Naive thymus-derived CD8-positive, alpha-beta T cell (primary cell): ENCODE results near the gene SLC44A5. TPM values are rescaled to one million over a fixed set of nuclear protein-coding genes. Genes with fewer than 3 reads are reported as not detected.

Experiments used
- ATAC-seq, 2 donors: fragments of 150-1000 bp; cut with Tn5 transposase in 1 of 2; sonication (Bioruptor Pico), chemical (Tn5 transposase) in 1 of 2; 1 replicate in 1 of 2; 2 replicates in 1 of 2; pipeline ENCODE4 v1.10.0; 2021; ENCODE audit warnings: mild to moderate bottlenecking in 2 of 2, moderate library complexity in 2 of 2
- POLR2A ChIA-PET: fragments of 350-600 bp; sonication (Branson Sonifier 250); formaldehyde crosslinking; loops from one replicate; lab custom pipeline; 2021; ENCODE audit warnings: antibody characterized with exemption; lab: Charles Lee
- DNase-seq, 10 donors: peaks; one replicate each; pipeline versions ENCODE4 v3.0.0 to v3.0.0-alpha.2; 2020 to 2022
- H3K27ac Mint-ChIP-seq, 10 donors: one replicate each; pipeline ENCODE4 v1.8.0; 2020 to 2022; ENCODE audit warnings: mild to moderate bottlenecking in 10 of 10, mixed read lengths in 10 of 10, moderate library complexity in 4 of 10, inconsistent platforms in 1 of 10
- H3K27me3 Mint-ChIP-seq, 5 donors: one replicate each; pipeline ENCODE4 v1.8.0; 2021 to 2022; ENCODE audit warnings: mixed read lengths in 5 of 5
- H3K36me3 Mint-ChIP-seq, 3 donors: one replicate each; pipeline ENCODE4 v1.8.0; 2020 to 2022; ENCODE audit warnings: mixed read lengths in 3 of 3, mild to moderate bottlenecking in 2 of 3, inconsistent platforms in 1 of 3
- H3K4me1 Mint-ChIP-seq, 4 donors: one replicate each; pipeline ENCODE4 v1.8.0; 2021 to 2022; ENCODE audit warnings: mixed read lengths in 4 of 4
- H3K4me3 Mint-ChIP-seq, 10 donors: one replicate each; pipeline ENCODE4 v1.8.0; 2020 to 2022; ENCODE audit warnings: mild to moderate bottlenecking in 10 of 10, mixed read lengths in 10 of 10, moderate library complexity in 6 of 10, inconsistent platforms in 1 of 10
- H3K9me3 Mint-ChIP-seq, 9 donors: one replicate each; pipeline ENCODE4 v1.8.0; 2020 to 2022; ENCODE audit warnings: mixed read lengths in 9 of 9, mild to moderate bottlenecking in 3 of 9, inconsistent platforms in 1 of 9, moderate library complexity in 1 of 9
- polyA plus RNA-seq, 3 donors: library from polyadenylated mRNA; unstranded; fragments of 300-500 nt; fragmentation: Illumina TruSeq; gene quantifications; one replicate each; pipeline ENCODE4 v1.2.3, GENCODE V29; 2021
- total RNA-seq, 8 experiments: library from RNA in 2 of 8; stranded (reverse) in 2 of 8; gene quantifications; one replicate each; pipeline ENCODE4 v1.2.3 and lab custom pipeline; 2021 to 2026

The SLC44A5 gene
- total and polyA plus RNA-seq, 5 experiments from 2014 or later = 0.71 to 4.4 (median 2.2) TPM; not detected in 1

DNA sequence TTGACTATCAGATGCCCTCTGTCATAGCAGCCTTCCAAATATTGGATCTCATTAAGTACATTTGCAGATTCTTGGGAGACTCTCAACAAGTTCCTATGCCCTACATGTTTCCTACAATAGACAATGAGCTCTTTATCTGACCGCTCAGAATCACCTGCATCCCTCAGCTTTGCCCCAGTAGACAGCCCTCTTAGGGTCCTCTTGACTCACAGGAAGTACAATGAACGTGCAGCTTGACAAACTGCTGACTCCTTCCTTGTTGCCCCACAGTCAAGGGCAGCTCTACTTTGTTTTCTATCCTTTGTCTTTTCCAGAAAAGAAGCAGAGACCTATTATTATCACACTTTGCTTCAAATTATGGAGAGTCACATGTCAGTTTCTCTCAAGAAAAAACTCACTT is 27.6 kb downstream of the SLC44A5 start:
- H3K36me3 Mint-ChIP-seq = no peaks in the 10 kb centered on the region
- POLR2A ChIA-PET = no interaction called here
- H3K4me1 Mint-ChIP-seq = peaks cover 0 to 2% (median 0%) of the 10 kb centered on the region in 4 donors
- no peaks in the 10 kb centered on the region for H3K9me3 Mint-ChIP-seq
- DNase-seq = no peak
- H3K27me3 Mint-ChIP-seq = peaks cover 3 to 8% (median 4%) of the 10 kb centered on the region in 5 donors
- H3K27ac Mint-ChIP-seq = no peak overlapping the region
- ATAC-seq = no peak
- H3K4me3 Mint-ChIP-seq = no peak overlapping the region

DNA sequence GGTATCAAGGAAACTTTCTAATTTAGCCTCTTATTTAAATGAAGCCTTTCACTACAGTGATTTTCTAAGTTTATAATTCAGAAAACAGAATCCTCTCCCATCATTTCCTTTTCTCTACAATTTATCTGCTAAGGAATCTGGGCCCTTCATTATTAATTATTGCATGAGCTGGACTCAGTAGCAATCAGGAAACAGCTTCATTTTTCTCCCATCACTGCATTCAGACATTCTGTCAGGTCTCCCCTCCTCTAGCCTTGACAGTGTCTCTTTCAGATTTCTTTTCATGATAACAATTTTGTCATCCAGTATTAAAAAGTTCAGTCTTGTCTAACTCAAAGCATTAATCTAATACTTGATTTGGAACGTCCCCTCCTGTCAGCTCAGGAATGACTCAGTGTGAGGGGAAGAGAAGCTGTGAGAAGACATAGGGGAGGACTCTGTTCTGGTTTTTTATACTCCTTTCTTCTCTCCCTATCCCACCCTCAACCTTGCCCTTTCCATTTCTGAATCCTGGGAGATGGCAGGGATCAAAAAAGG is 28.1 kb downstream of the SLC44A5 start:
- H3K4me3 Mint-ChIP-seq = no peak overlapping the region
- POLR2A ChIA-PET = no interaction called here
- ATAC-seq (no peak), DNase-seq (no peak)
- no peak overlapping the region for H3K27ac Mint-ChIP-seq
- peaks cover 0 to under 1% (median 0%) of the 10 kb centered on the region in 4 donors for H3K4me1 Mint-ChIP-seq
- peaks cover under 1 to 4% (median 2%) of the 10 kb centered on the region in 5 donors for H3K27me3 Mint-ChIP-seq
- no peaks in the 10 kb centered on the region for H3K9me3 Mint-ChIP-seq
- H3K36me3 Mint-ChIP-seq = no peaks in the 10 kb centered on the region

GRCh38 chr1:75579046-75579445 is 31.9 kb downstream of the SLC44A5 start:
- Mint-ChIP-seq H3K27ac (no peak overlapping the region), H3K9me3 (no peaks in the 10 kb centered on the region), H3K36me3 (no peaks in the 10 kb centered on the region), H3K4me3 (no peak overlapping the region), H3K27me3 (peaks cover 6 to 12% (median 8%) of the 10 kb centered on the region in 5 donors), H3K4me1 (no peaks in the 10 kb centered on the region)
- ATAC-seq = no peak
- POLR2A ChIA-PET = no interaction called here
- no peak for DNase-seq

DNA sequence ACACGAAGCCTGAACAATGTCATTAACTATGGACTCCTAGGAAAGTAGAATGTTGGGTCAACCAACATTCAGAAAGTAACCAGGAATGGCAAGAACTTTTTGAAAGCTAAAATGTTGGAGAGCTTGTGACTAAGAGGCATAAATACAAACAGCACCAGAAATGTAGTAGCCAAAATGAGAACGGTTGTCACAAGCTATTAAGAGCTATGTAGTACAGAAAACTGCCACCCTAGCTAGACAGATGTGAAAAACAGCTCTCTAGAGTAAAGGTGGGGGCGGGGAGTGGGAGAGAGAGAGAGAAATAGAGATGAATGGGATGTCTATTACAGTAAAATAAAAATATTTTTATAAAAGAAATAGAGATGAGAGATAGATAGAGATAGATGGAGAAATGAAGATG is 35.1 kb downstream of the SLC44A5 start:
- Mint-ChIP-seq H3K4me1 (no peaks in the 10 kb centered on the region), H3K4me3 (no peak overlapping the region), H3K27me3 (peaks cover 12 to 22% (median 14%) of the 10 kb centered on the region in 5 donors), H3K36me3 (no peaks in the 10 kb centered on the region), H3K9me3 (no peaks in the 10 kb centered on the region), H3K27ac (no peak overlapping the region)
- POLR2A ChIA-PET = no interaction called here
- DNase-seq (no peak), ATAC-seq (no peak)

DNA sequence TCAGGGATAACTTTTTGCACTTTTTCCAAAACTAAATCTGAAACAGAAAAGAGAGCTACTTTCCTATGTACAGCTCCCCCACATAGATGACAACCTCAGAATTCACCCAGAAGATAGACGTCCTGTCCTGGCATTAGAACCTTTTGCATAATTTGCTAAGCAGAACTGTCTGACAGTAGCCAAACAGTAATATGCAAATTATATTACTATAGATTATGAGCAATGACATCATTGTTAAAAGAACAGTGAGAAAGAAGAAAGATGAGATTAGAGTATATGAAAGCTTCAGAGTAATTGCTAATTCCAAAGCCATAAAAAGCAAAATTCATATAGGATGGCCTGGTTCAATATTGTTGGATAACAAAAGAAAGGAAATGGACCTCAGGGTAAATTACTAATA is 43.7 kb downstream of the SLC44A5 start:
- POLR2A ChIA-PET = no interaction called here

GRCh38 chr1:75559800-75560199 is 51.1 kb downstream of the SLC44A5 start:
- POLR2A ChIA-PET = no interaction called here
- no peak overlapping the region for H3K27ac Mint-ChIP-seq
- peaks cover 0 to 2% (median 0%) of the 10 kb centered on the region in 3 donors for H3K36me3 Mint-ChIP-seq
- H3K4me3 Mint-ChIP-seq = no peak overlapping the region
- no peak for DNase-seq
- peaks cover 0 to 6% (median under 1%) of the 10 kb centered on the region in 9 donors for H3K9me3 Mint-ChIP-seq
- no peak for ATAC-seq
- no peaks in the 10 kb centered on the region for H3K4me1 Mint-ChIP-seq
- peaks cover 0 to 5% (median 2%) of the 10 kb centered on the region in 5 donors for H3K27me3 Mint-ChIP-seq

More for the DNA sequence above, 43.7 kb downstream of the SLC44A5 start:
- peaks cover 15 to 32% (median 19%) of the 10 kb centered on the region in 5 donors for H3K27me3 Mint-ChIP-seq
- no peaks in the 10 kb centered on the region for H3K36me3 Mint-ChIP-seq
- no peak for DNase-seq
- no peak overlapping the region for H3K27ac Mint-ChIP-seq
- H3K4me3 Mint-ChIP-seq = no peak overlapping the region
- H3K4me1 Mint-ChIP-seq = no peaks in the 10 kb centered on the region
- H3K9me3 Mint-ChIP-seq = peaks cover 0 to 3% (median 0%) of the 10 kb centered on the region in 9 donors
- ATAC-seq = no peak

DNA sequence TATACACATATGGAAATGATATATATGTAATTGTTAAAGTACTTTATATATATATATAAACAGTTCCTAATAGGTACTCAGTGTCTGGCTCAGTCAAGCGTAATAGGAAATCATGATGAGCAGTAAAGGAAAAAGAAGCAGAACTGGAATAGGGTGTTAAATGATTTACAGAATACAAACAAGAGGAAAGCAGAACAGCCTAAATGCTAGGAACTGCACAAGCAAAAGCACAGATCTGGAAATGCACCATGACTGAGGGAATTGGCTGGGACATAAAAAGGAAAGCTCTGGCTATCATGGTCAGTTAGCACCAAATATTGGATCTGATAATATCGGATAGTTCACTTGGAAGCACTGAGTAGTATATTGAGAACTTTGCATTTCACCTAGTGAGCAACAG is 51.8 kb downstream of the SLC44A5 start:
- H3K9me3 Mint-ChIP-seq = peaks cover 0 to 8% (median 2%) of the 10 kb centered on the region in 9 donors
- H3K4me1 Mint-ChIP-seq = no peaks in the 10 kb centered on the region
- H3K4me3 Mint-ChIP-seq = no peak overlapping the region
- POLR2A ChIA-PET = no interaction called here
- H3K27me3 Mint-ChIP-seq = peaks cover 0 to 7% (median 4%) of the 10 kb centered on the region in 5 donors
- H3K36me3 Mint-ChIP-seq = peaks cover 0 to 5% (median 0%) of the 10 kb centered on the region in 3 donors
- DNase-seq (no peak), ATAC-seq (no peak)
- H3K27ac Mint-ChIP-seq = no peak overlapping the region

DNA sequence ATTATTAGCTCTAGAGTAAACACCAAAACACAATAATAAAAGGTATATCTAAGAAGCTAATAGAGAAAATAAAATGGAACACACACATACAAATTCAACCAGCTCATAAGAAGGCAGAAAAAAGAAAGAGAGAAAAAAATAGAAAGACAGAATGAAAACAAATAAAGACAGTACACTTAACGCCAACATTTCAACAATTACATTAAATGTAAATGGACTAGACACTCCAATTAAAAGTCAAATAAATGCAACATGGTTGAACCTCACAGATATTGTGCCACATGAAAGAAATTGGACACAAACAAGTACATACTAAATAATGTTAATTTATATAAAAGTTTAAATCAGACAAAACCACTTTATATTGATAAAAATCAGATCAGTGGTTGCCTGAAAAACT is 56.0 kb downstream of the SLC44A5 start:
- peaks cover 0 to 5% (median 0%) of the 10 kb centered on the region in 3 donors for H3K36me3 Mint-ChIP-seq
- POLR2A ChIA-PET = no interaction called here
- DNase-seq = no peak

DNA sequence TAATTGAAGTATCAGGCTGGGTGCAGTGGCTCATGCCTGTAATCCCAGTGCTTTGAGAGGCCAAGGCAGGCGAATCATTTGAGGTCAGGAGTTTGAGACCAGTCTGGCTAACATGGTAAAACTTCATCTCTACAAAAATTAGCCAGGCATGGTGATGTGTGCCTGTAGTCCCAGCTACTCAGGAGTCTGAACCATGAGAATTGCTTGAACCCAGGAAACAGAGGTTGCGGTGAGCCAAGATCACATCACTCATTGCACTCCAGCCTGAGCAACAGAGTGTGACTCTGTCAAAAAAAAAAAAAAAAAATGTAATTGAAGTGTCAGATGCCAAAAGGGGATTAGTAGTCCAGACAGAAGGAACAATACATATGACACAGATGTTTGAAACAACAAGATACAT is 56.7 kb downstream of the SLC44A5 start:
- Mint-ChIP-seq H3K27me3 (peaks cover 0 to 19% (median 6%) of the 10 kb centered on the region in 5 donors), H3K36me3 (peaks cover 0 to 5% (median 0%) of the 10 kb centered on the region in 3 donors), H3K9me3 (peaks cover 0 to 12% (median 2%) of the 10 kb centered on the region in 9 donors), H3K27ac (no peak overlapping the region), H3K4me3 (no peak overlapping the region), H3K4me1 (no peaks in the 10 kb centered on the region)
- DNase-seq (no peak), ATAC-seq (no peak)
- POLR2A ChIA-PET = no interaction called here

More for the DNA sequence above, 56.0 kb downstream of the SLC44A5 start:
- peaks cover 0 to 14% (median 4%) of the 10 kb centered on the region in 5 donors for H3K27me3 Mint-ChIP-seq
- no peak overlapping the region for H3K27ac Mint-ChIP-seq
- H3K9me3 Mint-ChIP-seq = peaks cover 0 to 9% (median 2%) of the 10 kb centered on the region in 9 donors
- no peak overlapping the region for H3K4me3 Mint-ChIP-seq
- no peak for ATAC-seq
- H3K4me1 Mint-ChIP-seq = no peaks in the 10 kb centered on the region

- no peak for ATAC-seq
- DNase-seq = no peak
- no peaks in the 10 kb centered on the region for H3K4me1 Mint-ChIP-seq
- H3K27ac Mint-ChIP-seq = no peak overlapping the region
- peaks cover 0 to 5% (median 0%) of the 10 kb centered on the region in 3 donors for H3K36me3 Mint-ChIP-seq
- POLR2A ChIA-PET = no interaction called here
- no peak overlapping the region for H3K4me3 Mint-ChIP-seq
- H3K27me3 Mint-ChIP-seq = peaks cover 0 to 17% (median 6%) of the 10 kb centered on the region in 5 donors
- H3K9me3 Mint-ChIP-seq = peaks cover 0 to 13% (median 2%) of the 10 kb centered on the region in 9 donors
Measured at GRCh38 chr1:75550559-75550958, 60.4 kb downstream of the SLC44A5 start.

DNA sequence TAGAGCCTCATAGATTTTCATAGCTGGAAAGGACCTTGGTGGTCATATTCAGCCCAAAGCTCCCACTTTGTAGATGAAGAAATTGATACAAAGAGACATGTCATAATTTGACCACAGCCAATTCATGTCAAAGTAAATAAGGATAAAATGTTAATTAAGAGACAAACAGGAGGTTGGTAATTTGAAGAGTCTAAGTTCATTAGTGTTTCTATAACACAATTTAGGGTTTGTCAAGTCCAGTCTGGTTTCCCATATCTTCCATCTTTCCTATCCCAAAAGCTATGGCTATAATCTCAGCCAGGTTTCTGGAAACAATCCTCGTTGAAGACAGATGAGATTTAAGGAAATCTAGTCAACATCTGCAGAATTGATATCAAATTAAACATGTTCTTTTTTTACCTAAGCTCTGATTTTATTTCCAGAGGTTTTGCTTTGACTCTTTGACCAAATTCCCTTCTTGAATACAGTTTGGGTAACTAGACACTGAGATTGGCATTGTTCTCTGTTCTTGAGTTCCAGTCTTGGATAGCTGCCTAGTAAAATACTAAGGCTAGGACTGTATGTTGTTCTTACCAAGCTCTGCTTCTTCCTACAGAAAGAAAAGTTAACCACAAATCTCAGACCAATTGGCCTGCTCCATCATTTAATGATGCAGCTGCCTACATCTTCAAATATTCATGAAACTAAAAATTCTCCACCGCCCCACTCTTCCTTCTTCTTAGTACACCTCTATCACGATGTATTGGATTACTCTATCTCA is 62.0 kb downstream of the SLC44A5 start:
- Mint-ChIP-seq H3K36me3 (peaks cover 0 to 4% (median 0%) of the 10 kb centered on the region in 3 donors), H3K4me1 (no peaks in the 10 kb centered on the region), H3K27ac (no peak overlapping the region), H3K4me3 (no peak overlapping the region), H3K9me3 (peaks cover 0 to 7% (median 2%) of the 10 kb centered on the region in 9 donors), H3K27me3 (peaks cover 0 to 19% (median 12%) of the 10 kb centered on the region in 5 donors)
- no peak for ATAC-seq
- POLR2A ChIA-PET = no interaction called here
- no peak for DNase-seq

DNA sequence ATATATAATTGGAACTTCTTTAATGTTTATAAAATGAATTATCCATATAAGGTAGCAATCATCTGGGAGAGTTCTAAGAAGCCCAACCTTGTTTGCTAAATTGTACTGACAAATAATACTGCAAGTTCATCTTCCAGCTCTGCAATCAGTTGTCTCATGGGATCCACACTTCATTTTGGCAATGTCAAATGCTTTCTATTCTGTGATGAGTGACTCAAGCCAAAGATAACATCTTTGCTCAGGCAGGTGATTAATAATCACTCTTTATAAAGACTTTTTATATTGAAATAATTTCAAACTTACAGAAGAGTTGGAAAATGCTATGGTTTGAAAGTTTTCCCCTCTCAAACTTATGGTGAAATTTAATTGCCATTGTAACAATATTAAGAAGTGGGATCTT is 67.2 kb downstream of the SLC44A5 start:
- Mint-ChIP-seq H3K36me3 (peaks cover 0 to 4% (median 0%) of the 10 kb centered on the region in 3 donors), H3K27me3 (peaks cover 0 to 7% (median 5%) of the 10 kb centered on the region in 5 donors), H3K4me3 (no peak overlapping the region), H3K27ac (no peak overlapping the region), H3K4me1 (no peaks in the 10 kb centered on the region), H3K9me3 (peaks cover 0 to 6% (median 0%) of the 10 kb centered on the region in 9 donors)
- DNase-seq (no peak), ATAC-seq (no peak)
- POLR2A ChIA-PET = no interaction called here
